ENCODE results near the gene HJURP. TPM values are rescaled to one million over a fixed set of nuclear protein-coding genes. Genes with fewer than 3 reads are reported as not detected.

The HJURP gene
- total RNA-seq, 1 experiment from 2014 or later: 124 TPM

DNA sequence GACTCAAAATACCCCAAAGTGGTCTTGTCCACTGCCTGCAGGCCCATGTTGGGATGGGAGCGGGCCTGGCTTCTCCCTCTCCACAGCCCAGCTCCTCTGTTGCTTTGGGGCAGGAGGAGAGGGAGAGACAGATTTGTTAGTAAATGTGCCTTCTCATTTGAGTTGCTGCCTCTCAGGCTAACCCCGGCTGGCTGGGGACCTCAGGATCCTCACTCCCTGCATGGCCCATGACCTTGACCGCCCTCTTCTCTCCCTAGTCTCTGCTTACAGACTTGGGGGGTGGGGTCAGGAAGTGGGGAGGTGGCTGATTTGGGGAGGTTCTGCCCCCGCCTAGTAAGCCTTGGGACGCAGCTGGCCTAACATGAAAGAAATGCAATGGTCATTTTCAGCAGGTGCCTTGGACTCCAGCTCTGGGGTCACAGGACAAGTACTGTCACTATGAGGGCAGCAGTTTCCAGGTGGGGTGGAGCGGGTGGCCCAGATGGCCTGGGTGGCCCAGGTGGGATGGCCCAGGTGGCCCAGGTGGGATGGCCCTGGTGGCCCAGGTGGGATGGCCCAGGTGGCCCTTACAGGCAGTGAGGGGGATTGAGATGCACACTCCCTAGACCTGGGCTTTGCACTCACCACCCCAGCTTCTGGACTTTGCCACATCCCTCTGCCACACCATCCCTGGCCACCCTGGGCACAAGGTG is 24.1 kb downstream of the HJURP start:
- no peak for DNase-seq (ENCODE audit: low read depth)

GRCh38 chr2:233829193-233830110 is 24.9 kb downstream of the HJURP start:
- no peak for DNase-seq (ENCODE audit: low read depth)

- no peak for DNase-seq (ENCODE audit: low read depth)
Measured at GRCh38 chr2:233828546-233829192, 25.7 kb downstream of the HJURP start.

DNA sequence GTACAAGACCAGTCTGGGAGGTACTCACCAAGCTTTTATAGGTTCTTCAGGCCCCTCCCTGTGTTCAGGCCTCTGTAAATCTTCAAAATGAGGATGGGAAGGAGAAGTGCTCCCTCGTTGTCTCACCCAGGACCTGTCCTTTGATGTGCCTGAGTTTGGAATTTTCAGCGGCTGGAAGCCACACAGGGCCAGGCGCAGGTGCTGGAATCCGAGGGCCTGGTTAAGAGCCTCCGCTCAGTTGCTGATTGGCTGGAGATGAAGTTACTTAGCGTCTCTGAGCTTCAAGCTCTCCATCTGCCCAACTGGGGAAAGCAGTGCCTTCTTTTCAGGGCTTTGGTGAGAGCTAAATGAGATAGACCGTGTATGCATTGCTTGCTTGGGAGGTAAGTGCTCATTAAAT is 30.0 kb downstream of the HJURP start:
- no peak for DNase-seq (ENCODE audit: low read depth)

GRCh38 chr2:233823731-233824121 is 30.6 kb downstream of the HJURP start:
- no peak for DNase-seq (ENCODE audit: low read depth)

DNA sequence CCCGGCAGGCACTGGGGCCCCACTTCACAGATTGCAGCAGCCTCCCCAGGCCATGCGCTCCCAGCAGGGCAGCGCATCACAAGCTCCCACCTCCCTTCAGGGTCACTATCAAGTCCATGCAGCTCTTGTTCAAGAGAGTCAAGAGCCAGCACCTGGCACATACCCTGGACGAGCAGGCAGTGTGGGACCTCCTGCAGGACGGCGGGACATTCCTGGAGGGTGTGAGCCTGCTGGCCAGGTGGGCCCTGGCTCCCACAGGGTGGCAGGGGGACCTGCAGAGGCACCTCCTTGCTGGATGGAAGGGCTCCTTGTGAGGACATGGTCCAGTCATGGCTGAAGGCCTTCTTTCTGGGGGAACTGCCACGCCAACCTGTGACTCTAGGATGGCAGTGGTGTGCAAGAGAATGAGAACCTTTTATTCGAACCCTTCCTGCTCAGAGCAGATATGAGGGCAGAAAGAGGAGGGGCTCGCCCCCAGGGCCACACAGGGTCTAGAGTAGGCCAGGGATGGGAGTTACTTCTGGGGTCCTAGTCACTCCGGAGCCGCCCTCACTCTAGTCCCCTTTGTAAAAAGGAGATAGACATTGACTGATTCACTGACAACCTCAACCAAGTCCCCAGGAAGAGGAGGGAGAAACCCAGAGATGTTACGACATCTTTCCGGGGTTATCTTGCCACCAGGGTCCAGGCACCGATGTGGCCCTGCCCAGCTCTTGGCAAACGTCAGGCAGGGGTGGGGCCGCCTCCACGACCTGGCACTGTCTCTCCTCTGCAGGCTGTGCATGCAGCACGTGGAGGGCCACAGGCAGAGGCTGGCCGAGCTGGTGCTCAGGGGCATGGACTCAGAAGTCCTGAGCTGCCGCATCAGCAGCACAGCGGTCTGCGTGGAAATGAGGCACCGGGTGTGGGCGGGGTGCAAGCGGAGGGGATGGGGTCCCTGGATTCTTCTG is 31.3 kb downstream of the HJURP start:
- DNase-seq (ENCODE audit: low read depth): no peak

GRCh38 chr2:233822101-233822771 is 32.1 kb downstream of the HJURP start:
- DNase-seq (ENCODE audit: low read depth): no peak

GRCh38 chr2:233821709-233822100 is 32.6 kb downstream of the HJURP start:
- DNase-seq (ENCODE audit: low read depth): no peak

DNA sequence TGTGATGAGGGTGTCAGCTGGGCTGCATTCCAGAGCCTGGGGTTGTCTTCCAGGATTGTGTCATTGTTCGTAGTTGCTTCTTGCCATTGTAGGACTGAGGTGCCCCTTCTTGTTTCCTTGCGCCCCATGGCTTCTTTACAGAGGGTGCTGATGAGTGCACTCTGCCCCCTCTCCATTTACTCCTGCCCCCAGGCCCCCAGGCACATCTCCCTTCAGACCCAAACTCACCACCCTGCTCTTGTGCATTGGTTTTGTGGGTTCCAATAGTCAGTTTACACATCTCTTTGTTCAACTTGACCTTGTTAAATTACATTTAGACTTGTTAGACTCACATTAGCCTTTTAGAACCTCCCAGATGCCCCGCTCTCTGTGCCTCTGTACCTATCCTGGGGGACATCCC is 33.1 kb downstream of the HJURP start:
- DNase-seq (ENCODE audit: low read depth): no peak

DNA sequence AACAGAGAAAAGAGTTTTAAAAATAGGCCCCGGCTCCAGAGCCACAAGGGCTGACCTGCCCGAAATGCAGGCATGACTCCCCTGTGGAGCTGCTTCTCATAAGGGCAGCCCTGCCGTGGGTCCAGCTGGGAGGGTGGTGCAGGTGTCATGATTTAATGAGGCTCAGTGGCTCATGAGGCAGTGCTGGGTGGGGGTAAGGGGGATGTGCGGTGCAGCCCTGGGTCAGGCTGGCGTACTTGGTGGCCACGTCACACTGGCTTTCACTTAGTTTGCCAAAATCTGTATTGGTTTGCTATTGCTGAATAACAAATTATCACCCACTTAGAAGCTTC is 33.6 kb downstream of the HJURP start:
- no peak for DNase-seq (ENCODE audit: low read depth)

- no peak for DNase-seq (ENCODE audit: low read depth)
Measured at GRCh38 chr2:233819884-233820773, 34.2 kb downstream of the HJURP start.

GRCh38 chr2:233818639-233819621 is 35.4 kb downstream of the HJURP start:
- no peak for DNase-seq (ENCODE audit: low read depth)

DNA sequence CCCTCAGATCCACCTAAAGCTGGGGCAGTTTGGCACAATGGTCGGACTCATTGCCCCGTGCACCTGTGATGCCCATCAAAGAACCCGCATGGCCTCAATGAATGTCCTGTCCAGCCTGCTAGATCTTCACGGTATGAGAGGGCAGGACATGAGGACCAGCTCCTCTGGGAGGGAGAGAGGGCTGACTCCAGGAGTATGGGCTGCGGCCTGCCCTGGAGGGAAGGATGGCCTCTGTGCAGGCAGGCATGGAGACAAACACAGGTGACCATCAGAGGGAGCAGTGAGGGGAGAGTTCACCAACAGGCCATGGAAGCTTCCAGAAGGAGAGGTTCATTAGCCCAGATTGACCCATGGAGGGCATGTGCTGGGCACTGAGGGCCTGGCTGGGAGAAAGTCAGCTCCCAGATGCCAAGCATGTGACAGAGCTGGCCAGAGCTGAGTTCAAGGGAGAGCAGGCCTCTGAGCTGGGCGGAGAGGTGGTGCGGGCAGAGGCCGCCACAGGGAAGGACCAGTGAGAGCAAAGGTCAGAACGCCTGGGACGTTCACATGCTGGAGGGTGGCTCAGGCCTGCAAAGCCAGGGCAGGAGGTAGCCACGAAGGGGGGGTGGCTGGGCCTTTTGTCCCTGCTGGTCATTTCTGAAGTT is 36.2 kb downstream of the HJURP start:
- no peak for DNase-seq (ENCODE audit: low read depth)

- DNase-seq (ENCODE audit: low read depth): no peak
Measured at GRCh38 chr2:233817361-233817911, 36.9 kb downstream of the HJURP start.

DNA sequence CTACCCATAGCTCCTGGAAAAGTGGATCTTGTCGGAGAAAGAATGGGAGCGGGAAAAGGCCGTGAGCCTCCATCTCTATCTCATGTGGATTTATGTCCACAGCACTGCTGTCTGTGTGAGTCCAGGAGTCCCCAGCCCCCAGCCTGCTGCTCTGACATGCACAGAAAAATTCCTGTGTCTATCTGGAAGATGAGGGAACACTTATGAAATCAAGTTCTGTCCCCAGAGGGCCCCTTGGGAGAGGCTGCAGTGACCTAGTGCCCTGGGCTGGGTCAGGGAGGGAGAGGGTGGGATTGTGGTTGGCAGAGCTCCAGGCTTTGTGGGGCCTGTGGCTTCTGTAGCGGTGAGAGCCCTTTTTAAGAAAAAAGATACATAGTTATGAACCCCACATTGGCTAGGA is 37.6 kb downstream of the HJURP start:
- DNase-seq (ENCODE audit: low read depth): no peak

- no peak for DNase-seq (ENCODE audit: low read depth)
Measured at GRCh38 chr2:233816334-233816733, 38.0 kb downstream of the HJURP start.

- DNase-seq (ENCODE audit: low read depth): no peak
Measured at GRCh38 chr2:233815861-233816260, 38.5 kb downstream of the HJURP start.
